ENCODE measurements around the gene PI4K2A.

DNA sequence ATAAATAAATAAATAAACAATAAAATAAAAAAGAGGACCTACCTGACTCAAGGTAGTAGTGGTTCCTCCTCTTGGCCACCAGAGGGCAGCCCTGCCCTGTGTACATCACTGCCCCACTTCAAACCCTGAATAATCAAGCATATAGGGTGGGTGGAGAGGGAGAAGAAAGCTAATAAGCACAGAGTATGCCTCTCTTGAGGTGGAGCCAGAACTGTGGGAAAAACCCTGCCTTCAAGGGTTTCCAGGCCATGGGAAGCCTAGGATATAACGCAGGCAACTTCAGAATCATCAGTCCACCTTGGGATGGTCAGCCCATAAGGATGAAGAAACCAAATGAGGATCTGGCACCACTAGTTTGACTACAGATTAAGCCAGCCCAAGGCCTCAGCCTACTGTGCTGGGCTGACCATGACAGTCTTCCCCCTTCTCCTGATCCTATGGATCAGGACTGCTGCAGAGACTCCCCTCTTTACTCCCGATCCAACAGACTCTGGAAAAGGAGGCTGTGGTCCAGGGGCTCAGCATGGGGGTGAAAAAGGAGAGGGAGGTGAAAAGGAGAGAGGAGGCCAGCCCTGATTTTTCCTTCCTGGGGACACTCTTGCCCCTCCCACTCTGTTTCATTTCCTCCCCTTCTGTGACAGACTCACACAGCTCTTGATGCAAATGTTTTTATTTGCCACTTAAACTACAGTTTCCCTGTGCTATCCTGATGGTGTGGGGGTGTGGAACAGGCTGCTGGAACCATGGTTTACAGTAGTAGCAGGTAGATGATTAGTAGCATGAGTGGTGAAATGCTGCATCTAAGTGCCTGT lies 36.5 kb downstream of the PI4K2A start:
- TF ChIP-seq, protein P1, sequence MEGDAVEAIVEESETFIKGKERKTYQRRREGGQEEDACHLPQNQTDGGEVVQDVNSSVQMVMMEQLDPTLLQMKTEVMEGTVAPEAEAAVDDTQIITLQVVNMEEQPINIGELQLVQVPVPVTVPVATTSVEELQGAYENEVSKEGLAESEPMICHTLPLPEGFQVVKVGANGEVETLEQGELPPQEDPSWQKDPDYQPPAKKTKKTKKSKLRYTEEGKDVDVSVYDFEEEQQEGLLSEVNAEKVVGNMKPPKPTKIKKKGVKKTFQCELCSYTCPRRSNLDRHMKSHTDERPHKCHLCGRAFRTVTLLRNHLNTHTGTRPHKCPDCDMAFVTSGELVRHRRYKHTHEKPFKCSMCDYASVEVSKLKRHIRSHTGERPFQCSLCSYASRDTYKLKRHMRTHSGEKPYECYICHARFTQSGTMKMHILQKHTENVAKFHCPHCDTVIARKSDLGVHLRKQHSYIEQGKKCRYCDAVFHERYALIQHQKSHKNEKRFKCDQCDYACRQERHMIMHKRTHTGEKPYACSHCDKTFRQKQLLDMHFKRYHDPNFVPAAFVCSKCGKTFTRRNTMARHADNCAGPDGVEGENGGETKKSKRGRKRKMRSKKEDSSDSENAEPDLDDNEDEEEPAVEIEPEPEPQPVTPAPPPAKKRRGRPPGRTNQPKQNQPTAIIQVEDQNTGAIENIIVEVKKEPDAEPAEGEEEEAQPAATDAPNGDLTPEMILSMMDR (IDR thresholded peaks at IDR 0.05 in 4 of 5, conservative IDR thresholded peaks at IDR 0.05 in 1 of 5), result peak; percentile 48 to 90 (median 80)
- no peak for TF ChIP-seq POLR2A (IDR thresholded peaks at IDR 0.05)

Measured in gastrocnemius medialis (tissue), 4 donors.